Ramos (cell line): ENCODE data around the gene DOLK.

Experiments used
- in situ Hi-C: fragments of 300-500 bp; cut with MboI; formaldehyde crosslinking; loops from one replicate; pipeline ENCODE4 v1.14.3; 2022; ENCODE audit warnings: low sequenced_read_pairs; ENCODE audit not compliant: unreplicated experiment

DOLK gene

DNA sequence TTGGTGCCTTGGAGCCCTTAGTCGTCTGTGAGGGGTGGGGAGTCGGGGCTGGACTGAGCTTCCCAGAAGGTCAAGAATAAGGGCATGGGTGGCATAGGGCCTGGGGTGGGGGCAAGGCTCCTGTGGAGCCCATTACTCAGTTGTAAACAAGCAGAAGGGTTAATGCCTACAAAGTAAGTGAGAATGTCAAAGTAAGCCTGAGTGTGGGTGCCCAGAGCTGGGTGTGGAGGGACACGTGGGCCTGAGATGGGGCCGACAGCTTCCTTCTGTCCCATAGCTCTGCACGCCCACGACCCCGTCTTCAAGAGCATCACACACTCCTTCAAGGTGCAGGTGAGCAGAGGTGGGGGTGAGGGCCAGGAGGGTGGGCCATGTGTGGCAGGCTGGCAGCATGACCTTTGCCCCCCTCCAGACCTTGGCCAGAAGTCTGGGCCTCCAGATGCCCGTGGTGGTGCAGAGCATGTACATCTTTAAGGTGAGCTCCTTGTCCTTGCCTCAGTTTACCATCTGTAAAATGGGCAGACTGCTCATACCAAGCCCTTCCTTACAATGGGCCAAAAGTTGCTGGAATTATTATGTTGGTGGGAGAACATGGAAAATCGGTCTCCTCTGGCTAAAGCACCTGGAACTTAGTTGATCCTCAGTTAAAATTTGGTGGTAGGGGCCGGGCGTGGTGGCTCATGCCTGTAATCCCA, 11.1 kb downstream of the DOLK start:
- in situ Hi-C loops, result no loop called here

GRCh38 chr9:128933731-128934130, 13.7 kb downstream of the DOLK start:
- in situ Hi-C loops, result no loop called here

GRCh38 chr9:128929560-128929959, 17.8 kb downstream of the DOLK start:
- in situ Hi-C loops, result loop anchor here (5.0 kb wide), 1 partner anchor 67 kb away; no protein-coding TSS in a partner anchor

- in situ Hi-C loops, result loop anchor here (5.0 kb wide), 1 partner anchor 66 kb away; no protein-coding TSS in a partner anchor
These were observed 18.8 kb downstream of the DOLK start for GRCh38 chr9:128928624-128929023.

GRCh38 chr9:128927731-128928411, 19.5 kb downstream of the DOLK start:
- in situ Hi-C loops, result loop anchor here (5.0 kb wide), 1 partner anchor 66 kb away; no protein-coding TSS in a partner anchor

- in situ Hi-C loops, result no loop called here
These were observed 23.9 kb downstream of the DOLK start for GRCh38 chr9:128923493-128923883.

- in situ Hi-C loops, result no loop called here
These were observed 25.3 kb downstream of the DOLK start for GRCh38 chr9:128921881-128922763.

- in situ Hi-C loops, result no loop called here
These were observed 26.9 kb downstream of the DOLK start, which contains the start of gene PHYHD1 for GRCh38 chr9:128920381-128921058. Gene PHYHD1, plus strand, starts transcription at chr9:128920982. Its CDS starts 1,342 bp downstream, at chr9:128922324.

DNA sequence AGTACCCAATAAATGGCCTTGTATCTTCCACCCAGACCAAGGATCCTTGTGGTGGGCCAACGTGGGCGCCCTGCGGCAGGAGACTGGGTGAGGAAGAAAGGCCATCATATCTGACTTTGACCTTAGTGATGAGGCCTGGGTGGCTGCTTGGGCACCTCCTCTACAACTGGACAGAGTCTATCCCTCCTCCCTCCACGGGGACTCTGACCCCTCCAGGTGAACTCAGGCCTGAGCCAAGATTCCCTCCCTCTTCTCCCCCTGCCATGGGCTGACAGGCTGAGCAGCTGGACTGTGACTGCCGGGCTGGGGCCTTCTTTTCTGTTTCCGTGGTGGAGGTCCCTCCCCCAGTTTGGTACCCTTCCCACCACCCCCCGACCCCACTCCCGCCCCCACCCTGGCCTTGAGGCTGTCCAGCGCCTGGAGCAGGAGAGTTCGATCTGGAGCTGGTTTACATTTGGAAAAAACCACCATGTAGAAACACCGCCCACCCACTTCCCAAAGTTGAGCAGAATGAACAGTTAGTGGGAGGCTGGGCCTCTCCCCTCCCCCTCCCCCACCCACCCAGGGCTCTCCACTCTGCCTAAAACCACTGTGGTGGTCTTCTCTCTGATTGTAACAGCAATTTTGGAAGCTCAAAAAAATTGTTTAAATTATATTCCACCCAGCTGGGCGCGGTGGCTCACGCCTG, 27.9 kb downstream of the DOLK start:
- in situ Hi-C loops, result no loop called here

DNA sequence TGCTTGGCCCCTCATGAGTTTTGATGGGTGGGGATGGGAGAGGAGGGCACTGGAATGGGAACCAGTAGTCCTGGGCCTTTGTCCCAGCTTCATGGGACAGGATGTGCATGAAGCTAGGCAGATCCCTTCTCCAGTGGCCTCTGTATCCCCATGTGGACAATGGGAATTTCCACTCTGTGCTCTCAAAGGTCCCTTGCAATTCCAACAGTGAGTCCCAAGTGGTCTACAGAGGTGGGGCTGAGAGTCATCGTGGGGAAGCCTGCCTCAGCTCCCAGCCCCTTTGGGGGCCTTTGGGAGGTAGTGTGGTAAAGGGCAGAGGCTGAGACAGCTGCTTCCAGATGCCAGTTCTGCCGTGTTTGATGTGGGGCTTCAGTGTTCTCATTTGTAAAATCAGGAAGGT, 28.5 kb downstream of the DOLK start:
- in situ Hi-C loops, result no loop called here

- in situ Hi-C loops, result no loop called here
These were observed 30.1 kb downstream of the DOLK start for GRCh38 chr9:128917151-128917849.

GRCh38 chr9:128916745-128917144, 30.7 kb downstream of the DOLK start:
- in situ Hi-C loops, result no loop called here

- in situ Hi-C loops, result no loop called here
These were observed 31.2 kb downstream of the DOLK start for GRCh38 chr9:128916204-128916603.

GRCh38 chr9:128913995-128914772, 33.2 kb downstream of the DOLK start:
- in situ Hi-C loops, result no loop called here

GRCh38 chr9:128913048-128913900, 34.1 kb downstream of the DOLK start:
- in situ Hi-C loops, result no loop called here

DNA sequence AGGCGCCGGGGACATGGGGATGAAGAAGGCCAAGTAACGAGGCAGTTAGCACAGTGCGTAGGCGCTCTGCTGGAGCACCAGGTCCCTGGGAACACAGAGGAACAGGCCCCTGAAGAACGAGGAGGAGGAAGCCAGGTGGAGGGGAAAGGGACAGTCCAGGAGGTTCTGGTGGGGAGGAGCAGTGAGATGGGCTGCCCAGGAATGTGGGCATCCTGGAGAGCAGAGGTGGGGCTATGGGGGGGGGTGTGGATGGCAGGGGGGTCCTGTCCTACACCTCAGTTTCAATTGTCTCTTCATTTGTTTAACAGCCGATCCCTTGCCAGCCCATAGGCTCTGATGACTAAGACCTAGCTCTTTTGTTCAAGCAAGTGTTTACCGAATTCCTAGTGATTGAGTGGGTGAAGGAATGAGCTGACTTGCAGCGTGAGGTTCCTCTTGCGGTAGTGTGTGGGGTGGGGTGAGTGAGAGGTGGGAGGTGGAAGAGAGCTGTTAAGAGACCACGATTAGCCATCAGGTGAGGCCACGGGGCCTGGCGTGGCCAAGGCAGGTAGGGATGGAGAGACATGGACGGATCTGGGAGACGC, 35.0 kb downstream of the DOLK start:
- in situ Hi-C loops, result no loop called here

GRCh38 chr9:128911529-128912035, 35.8 kb downstream of the DOLK start:
- in situ Hi-C loops, result no loop called here
